SIG-M5 treated with dmso at 0.1 percent for 504 hours (cell line): ENCODE results near the gene COL6A2.

Experiments used
- DNase-seq: peaks from one replicate; lab custom pipeline; 2025; ENCODE audit not compliant: unreplicated experiment; lab: John Stamatoyannopoulos, UW

The COL6A2 gene

DNA sequence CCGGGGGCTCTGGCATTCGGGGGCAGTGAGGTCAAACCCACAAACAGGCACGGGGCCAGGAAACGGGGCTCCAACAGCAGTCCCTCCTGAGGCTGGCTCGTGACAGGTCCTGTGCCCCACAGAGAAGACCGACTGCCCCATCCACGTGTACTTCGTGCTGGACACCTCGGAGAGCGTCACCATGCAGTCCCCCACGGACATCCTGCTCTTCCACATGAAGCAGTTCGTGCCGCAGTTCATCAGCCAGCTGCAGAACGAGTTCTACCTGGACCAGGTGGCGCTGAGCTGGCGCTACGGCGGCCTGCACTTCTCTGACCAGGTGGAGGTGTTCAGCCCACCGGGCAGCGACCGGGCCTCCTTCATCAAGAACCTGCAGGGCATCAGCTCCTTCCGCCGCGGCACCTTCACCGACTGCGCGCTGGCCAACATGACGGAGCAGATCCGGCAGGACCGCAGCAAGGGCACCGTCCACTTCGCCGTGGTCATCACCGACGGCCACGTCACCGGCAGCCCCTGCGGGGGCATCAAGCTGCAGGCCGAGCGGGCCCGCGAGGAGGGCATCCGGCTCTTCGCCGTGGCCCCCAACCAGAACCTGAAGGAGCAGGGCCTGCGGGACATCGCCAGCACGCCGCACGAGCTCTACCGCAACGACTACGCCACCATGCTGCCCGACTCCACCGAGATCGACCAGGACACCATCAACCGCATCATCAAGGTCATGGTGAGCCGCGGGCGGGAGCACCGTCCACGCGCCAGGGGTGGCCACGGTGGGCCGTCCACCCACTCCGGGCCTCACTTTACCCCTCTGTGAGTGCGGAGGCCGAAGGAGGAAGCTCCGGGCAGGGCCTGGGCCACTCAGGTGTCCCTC is 14.2 kb downstream of the COL6A2 start:
- DNase-seq: no peak

DNA sequence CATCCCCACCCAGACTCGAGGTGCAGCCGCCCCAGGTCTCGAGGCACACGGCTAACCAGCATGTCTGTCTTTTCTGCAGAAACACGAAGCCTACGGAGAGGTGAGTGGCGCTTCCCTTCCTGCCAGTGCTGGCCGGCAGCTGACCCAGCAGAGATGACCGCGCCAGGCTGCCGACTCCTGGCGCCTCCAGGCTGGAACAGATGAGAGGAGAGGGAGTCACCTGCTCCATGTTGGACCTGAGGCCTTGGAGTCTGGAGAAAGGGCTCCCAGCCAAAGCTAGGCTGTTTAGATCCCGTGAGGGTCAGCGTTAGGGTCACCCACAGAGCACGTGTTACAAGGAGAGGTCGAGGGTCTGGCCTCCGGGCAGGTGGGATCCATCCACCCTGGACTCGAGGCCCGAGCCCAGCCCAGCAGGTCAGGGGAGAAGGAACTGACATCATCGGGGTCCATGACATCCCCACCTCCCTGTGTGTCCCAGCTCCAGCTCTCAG is 14.9 kb downstream of the COL6A2 start:
- DNase-seq: no peak

DNA sequence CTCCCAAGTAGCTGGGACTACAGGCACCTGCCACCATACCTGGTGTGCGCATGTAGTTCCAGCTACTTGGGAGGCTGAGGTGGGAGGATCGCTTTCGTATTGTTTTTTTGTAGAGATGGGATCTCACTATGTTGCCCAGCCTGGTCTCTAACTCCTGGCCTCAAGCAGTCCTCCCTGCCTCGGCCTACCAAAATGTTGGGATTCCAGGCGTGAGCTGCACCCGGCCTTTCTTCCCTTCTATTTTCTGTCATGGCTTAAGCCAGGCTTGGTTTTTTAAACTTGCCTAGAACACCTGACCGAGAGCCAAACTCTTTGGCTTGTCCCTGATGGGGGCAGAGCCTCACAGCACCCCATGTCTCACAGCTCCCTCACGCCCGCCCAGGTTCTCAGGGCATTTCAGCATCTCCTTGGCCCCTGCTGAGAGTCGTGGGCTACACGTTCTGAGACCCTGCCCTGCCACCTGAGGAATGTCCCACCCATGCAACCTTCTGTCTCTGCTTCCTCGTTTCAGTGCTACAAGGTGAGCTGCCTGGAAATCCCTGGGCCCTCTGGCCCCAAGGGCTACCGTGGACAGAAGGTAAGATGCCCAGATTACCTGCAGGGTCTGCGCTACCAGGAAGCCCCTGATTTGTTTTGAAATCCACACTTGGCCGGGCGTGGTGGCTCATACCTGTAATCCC is 15.7 kb downstream of the COL6A2 start:
- DNase-seq: no peak

DNA sequence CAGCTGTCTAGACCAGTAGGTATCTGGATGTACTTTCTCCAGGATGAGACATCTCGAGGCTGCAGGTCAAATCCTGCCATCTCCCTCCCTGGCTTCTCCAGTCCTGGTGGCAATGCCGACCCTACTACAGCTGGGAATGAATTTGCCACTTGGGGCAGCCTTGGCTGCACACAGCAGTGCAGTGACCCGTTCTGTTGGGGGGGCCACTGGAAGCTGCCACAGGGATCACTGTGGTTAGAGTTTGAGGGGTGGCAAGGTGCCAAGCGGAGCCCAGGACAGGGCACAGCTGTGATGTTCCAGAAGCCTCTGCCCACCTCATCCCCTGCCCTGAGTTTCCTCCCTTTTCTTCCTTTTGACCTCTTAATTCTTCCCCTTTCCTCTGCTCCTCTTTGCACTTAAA is 17.1 kb downstream of the COL6A2 start:
- DNase-seq: no peak

DNA sequence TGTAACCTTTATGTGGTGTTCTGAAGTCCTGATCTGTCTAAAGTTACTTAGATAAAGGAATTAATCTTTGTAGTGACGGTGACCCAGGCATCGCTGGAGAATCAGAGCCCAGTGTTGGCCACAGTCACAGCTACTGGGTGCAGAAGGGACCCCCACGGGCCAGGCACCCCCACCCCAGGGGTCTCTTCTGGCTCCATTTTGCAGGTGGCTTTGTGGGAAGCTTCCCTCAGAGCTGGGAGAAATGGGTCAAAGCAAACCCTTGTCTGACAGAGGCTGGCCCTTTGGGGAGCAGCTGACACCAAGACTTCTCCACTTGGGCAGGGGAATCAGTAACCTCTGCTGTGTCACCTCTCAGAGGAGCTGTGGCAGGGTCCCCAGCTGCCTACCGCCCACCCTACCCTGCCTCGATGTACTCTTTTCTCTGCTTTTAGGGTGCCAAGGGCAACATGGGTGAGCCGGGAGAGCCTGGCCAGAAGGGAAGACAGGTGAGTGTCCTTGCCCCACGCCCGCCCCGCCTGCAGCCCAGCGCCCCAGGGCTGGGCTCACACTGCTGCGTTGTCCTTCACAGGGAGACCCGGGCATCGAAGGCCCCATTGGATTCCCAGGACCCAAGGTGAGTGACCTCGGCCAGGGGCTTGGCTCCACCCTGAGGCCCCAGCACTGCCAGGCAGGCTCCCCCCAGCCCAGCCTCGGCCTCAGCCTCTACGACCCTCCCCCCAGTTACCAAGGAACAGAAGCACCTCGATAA is 17.7 kb downstream of the COL6A2 start:
- no peak for DNase-seq

DNA sequence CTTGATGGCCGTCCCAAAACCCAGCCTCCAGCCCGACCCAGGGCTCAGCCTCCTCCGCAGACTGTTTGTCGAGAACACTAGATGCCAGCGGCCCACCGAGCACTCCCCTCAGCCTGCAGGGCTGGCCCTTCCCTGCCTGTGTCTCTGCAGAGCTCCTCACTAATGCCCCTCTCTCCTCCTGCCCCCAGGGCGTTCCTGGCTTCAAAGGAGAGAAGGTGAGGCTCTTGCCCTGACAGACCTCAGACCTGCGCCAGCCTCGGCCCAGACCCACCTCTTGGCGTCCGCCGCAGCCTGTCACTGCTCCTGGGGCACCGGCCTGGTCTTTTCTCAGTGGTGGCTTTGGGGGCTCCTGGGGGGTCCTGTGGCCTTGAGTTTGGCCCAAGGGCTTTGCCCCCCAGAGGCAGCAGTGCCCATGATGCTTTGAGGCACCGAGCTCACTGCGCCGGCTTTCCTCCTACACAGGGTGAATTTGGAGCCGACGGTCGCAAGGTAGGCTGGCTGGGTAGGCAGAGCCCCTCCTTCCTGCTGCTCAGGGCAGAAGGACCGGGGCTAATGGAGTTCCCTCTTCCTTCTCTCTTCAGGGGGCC is 18.4 kb downstream of the COL6A2 start:
- no peak for DNase-seq

DNA sequence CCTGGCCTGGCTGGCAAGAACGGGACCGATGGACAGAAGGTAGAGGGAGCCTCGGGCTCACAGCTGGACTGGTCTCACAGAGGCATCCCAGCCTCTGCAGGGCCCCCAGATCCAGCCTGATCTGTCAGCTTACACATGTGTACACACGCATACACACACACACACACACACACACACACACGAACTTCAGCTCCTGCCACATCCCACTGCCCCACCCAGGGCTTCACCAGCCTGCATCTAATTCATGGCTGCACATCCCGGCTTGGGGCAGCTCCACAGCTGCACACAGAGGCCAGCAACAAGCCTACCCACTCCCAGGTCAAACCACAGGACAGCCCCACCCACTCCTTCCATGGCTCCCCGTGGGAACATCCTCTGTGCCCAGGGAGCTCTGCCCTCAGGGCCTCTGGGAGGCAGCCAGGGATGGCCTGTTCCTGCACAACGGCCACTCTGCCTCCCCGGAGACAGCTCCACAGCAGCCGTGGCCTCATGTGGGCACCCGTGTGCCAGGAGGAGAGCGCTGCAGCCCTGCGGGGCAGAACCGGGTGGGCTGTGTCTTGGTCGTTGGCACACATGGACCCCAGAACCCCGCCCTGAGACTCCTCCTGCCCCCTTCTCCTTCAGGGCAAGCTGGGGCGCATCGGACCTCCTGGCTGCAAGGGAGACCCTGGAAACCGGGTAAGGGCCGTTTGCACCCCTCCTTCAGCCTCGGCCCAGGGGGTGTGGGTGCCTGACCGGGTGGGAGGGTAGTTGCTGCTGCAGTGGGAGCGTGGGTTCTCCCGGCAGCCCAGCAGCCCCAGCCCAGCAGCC is 19.1 kb downstream of the COL6A2 start:
- no peak for DNase-seq

DNA sequence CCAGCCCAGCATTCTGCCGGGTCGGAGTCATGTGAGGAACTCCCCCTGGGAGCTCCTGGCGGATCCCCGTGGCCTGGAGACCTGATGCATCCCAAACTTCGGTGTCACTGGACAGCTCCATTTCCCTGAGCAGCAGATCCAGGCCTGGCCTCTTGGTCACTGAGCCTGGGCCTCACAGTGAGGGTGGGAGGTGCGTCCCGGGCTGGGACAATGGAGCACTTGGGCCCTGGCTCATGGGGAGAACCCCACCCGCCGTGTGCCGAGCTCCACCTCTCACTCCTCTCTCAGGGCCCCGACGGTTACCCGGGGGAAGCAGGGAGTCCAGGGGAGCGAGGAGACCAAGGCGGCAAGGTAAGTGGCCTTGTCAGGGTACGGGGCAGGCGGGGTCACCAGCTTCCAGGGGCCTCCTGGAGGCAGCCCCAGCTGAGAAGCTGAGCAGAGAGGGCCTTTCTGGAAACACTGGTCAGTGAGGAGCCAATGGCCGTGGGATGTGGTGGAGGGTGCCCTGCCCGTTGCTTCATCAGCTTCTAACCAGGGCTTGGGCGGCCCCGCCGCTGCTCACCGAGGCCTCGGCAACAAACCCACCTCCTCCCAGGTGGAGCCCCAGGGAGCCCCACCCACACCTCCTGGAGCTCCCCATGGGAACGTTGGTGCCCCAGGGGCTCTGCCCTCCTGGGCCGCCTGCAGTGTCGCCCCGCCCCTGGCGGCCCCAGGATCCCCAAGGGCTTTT is 19.8 kb downstream of the COL6A2 start:
- no peak for DNase-seq

DNA sequence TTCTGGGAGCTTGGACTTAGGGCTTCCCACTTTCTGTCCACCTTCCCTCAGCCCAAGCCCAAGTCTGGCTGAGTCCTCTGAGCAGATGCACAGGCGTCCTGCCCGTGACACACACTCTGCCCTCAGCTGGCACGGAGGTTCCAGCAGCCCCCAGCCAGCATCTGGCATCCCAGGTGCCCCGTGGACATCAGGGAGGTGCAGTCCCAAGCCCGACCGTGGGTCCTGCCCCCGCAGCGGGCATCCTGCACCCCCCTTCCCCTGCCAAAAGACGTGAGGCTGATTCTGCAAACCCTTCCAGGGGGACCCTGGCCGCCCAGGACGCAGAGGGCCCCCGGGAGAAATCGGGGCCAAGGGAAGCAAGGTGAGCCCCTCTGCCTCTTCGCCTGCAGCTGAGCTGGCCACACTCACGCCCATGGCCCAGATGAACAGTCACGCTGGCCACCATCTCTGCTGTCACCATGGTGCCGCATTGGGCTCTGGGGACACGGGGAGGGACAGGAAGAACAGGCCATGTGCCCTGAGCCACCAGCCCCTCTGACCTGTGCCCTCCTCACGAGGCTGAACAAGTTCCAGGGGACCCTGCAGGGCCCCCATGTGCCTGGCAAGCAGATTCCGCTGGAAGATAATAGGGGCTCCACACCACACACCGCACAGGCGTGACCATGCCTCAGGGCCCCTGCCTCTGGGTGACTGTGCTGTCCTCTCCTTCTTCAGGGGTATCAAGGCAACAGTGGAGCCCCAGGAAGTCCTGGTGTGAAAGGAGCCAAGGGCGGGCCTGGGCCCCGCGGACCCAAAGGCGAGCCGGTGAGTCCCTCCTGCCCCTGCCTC is 20.6 kb downstream of the COL6A2 start:
- no peak for DNase-seq

DNA sequence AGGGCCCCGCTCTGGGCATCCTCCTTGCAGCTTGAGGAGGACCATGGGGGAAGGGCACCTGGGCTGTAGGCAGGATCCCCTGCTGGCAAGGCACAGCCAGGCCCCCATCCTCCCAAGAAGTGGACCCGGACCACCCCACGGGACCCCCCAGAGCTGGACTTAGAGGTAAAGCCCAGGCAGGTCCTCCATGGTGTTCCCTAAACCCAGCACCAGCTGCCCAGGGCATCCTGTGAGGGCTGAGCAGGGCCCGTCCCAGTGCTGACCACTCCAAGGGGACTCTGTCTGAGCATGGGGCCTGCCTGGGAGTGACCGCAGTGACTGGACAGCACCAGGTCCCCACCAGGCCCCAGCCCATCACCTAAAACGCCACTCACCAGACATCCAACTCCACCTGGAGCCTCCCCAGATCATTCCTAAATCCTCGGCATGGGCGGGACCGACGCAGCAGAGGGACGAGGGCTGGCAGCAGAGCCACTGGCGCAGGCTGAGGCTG is 21.3 kb downstream of the COL6A2 start:
- DNase-seq: no peak

DNA sequence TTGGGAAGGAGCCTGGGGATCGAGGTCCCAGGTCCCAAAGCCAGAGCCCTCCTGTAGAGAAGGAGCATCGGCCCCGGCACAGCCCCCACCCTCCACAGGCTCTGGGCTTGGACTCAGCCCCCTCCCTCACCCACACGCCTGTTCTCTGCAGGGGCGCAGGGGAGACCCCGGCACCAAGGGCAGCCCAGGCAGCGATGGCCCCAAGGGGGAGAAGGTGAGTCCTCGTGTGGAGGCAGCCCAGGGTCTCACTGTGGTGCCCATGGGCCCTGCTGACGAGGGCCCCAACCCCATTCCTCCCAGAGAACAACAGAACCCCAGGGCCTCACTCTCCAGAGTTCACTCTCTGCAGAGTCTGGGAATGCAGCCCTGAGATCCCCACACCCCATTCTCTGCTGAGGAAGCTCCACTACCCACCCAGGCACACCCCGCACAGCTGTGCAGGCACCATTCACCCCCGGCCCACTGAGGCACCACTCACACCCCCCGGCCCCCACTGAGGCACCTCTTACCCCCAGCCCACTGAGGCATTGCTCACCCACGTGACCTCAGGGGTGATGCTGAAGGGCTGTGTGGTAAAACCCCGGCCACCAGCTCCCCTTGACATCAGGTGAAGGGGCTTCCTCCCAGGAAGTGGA is 21.8 kb downstream of the COL6A2 start:
- no peak for DNase-seq

DNA sequence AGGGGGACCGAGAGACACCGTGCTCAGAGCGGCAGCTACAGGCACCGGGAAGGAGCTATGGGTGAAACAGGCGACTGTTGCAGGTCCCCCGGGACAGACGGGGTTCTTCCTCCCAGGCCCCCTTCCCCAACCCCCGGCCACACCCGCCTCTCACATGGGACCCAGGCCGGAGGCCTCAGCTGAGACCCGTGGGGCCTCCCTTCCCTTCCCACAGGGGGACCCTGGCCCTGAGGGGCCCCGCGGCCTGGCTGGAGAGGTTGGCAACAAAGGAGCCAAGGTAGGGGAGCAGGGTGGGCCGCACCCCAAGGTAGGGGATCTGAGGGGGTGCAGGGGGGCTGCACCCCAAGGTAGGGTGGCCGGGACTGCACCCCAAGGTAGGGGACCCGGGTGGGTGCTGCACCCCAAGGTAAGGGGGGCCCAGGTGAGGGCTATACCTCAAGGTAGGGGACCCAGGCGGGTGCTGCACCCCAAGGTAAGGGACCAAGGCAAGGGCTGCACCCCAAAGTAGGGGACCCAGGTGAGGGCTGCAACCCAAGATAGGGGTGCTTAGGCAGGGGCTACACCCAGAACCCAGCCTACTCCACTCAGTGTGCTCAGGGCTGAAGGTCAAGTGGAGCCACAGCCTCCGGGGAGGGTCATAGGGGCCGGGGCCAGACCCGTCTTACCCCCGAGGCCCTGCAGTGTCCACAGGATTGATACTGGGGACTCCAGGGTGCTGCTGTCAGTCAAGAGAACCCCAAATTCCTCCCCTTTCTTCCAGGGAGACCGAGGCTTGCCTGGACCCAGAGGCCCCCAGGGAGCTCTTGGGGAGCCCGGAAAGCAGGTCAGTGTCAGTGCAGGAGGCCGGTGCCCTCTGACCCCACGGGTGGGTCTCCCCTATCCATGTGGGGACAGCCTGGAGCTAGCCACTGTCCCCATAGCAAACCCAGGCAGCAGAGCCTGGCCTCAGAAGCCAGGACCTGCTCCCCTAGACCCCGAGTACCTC is 22.7 kb downstream of the COL6A2 start:
- DNase-seq: no peak

DNA sequence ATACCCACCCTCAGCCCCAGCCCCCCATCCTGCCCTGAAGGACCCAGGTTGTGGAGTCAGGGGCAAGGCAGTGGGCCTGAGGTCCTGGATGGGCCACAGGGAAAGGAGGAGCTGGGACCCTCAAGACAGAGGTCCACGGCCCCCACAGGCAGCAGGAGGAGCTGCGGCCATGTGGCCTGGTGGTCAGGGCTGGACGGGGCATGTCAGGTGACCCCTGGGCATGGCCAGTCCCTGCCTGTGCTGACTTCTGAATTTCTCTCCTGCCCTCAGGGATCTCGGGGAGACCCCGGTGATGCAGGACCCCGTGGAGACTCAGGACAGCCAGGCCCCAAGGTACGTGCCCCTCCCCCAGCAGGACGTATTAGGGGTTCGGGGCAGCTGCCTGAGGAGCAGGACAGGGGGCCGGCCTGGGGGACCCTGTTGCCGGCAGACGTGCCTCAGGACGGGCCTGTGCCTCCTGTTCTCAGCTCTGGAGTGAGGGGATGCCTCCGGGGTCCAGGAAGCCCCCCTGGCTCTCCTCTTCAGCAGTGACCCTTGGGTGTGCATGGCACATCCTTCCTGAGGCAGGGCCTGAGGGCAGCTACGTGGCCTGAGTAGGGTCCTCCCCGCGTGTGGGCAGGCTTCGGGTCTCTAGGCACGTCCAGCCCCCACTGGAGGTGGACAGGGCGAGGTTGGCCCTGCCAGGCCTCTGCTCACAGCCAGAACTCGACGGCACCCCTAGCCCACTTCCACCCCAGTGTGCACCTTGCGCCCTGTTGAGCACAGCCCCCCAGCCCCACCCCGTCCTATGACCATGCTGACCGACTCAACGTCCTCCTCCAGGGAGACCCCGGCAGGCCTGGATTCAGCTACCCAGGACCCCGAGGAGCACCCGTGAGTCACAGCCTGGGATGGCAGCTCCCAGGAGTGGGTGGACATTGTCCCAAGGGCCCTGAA is 23.6 kb downstream of the COL6A2 start:
- no peak for DNase-seq

DNA sequence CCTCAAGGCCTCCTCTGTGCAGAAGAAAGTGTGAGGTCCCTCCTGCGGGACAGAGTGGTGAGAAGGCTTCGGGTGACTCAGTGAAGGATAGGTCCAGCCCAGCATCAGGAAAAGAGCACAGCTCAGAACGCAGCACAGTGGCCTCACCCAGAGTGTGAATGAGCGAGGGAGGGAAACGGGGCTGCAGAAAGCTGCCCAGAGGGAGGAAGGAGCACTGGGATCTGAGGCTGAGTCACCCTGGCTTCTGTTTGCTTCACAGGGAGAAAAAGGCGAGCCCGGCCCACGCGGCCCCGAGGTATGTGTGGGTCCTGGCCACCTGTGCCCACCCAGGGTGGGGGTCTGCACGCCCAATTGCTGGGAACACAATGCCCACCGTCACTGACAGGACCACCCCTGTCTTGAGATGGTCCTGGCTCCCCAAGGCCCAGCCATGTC is 24.3 kb downstream of the COL6A2 start:
- no peak for DNase-seq

DNA sequence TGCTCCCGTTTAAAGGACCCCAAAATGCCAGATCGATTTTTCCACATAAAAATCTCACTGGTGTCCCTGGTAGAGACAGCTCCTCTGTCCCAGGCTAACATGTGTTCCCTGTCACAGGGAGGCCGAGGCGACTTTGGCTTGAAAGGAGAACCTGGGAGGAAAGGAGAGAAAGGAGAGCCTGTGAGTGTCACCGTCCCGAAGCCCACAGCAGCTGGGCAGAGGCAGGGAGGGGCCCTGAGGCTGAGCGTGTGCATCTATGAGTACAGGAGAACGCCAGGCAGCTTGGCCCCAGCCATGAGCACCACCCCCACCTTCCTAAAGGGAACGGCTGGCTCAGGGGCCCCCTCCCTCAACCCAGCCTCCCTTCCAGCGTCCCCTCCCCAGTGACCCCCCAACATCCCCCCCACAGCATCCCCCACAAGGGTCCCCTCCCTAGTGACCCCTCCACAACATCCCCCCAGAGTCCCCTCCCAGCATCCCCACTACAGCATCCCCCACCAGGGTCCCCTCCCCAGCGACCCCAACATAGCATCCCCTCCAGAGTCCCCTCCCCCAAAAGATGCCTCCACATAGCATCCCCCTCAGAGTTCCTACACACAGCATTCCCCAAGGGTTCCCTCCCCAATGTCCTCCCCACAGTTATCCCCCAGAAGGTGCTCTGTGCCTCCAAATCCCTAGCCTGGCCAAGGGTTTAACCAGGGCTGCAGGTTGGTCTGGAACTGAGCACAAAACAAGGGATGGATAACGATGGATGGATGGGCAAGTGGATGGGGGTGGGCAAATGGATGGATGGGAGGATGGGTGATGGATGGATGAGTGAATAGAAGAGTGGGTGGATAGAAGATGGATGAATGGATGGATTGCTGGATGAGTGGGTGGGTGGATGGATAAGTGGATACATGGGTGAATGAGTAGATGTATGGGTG is 25.1 kb downstream of the COL6A2 start:
- no peak for DNase-seq
